Erythroblast (primary cell): ENCODE results near the gene SERHL2.

ENCODE experiments used
- DNase-seq, 2 experiments: peaks; one replicate each; lab custom pipeline; 2025; lab: John Stamatoyannopoulos, UW
- GATA1 ChIP-seq: IDR thresholded peaks from 2 replicates; pipeline ENCODE4 v1.6.1; 2011; ENCODE audit warnings: low read depth, mild to moderate bottlenecking, control low read depth, low read length, moderate library complexity
- POLR2A ChIP-seq: IDR thresholded peaks from 2 replicates; pipeline ENCODE4 v1.6.1; 2011; ENCODE audit warnings: mild to moderate bottlenecking, low read length

Gene SERHL2

DNA sequence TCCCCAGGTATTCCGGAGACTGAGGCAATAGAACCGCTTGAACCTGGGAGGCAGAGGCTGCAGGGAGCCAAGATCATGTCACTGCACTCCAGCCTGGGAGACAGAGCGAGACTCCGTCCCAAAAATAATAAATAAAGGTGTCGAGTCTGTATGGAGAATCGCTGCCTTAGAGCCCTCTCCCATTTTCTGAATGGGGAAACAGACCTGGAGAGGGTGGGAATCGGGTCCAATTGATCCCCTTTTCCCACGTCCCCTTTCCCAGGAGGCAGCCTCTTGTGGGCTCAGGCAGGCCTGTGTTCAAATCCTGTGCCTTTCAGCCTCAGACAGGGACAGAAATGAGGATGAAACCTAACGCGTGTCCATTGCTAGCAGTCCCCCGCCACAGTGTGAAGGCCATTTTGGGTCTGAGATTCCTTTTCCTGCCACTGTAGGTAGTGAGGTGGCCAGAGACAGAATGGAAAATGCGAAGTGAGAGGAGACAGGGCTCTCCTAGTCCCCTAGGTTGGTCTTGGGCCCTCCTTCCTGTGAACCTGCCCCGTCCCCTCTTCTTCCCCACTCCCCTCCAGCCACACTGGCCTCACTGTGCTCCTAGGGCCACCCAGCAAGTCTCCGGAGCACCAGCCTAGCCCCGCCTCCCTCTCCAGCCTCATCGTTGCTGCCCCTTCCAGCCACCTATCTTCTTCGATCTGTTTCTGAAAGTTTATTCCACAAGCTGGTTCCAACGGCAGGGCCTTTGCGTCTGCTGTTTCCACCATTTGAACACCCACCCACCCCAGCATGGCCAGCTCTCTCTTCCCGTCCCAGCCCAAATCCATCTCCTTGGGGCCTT lies 63.6 kb downstream of the SERHL2 start:
- no peak for DNase-seq
- TF ChIP-seq POLR2A (peak; percentile 31), GATA1 (no peak)

DNA sequence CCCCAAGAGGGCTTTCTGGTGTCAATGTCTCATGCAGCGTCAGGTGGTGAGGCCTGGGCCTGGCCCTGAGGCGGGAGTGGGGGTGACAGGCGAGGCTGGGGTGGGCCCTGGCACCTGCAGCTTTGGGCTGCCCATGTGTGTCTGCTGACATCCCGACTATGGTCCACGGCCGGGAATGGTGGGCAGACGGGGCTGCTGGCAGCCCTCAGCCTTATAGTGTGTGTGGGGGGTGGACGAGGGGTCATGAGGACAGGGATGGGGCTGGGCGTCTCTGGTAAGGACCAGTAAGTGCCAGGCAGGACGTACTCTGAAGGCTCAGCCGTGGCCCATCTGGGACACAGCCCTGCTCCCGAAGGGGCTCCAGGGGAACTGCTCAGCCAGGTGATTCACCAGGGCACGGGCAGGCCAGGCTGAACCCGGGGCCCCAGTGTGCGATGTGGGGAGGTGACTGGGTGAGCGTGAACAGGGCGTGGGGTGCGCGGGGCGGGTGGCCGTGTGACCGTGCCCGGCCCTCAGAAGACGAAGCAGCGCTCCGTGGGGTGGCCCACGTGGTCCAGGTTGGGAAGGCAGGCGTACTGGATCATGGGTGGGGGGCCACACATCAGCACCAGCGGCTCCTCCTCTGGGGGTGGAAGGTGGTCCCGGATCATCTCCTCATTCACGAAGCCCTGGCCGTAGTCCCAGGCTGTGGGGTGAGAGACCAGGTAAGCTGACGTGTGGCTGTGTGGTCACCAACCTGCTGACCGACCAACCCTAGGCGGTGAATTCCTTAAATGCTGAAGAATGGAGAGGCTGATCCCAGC lies 65.7 kb downstream of the SERHL2 start:
- TF ChIP-seq GATA1 (no peak), POLR2A (no peak)
- no peak for DNase-seq

DNA sequence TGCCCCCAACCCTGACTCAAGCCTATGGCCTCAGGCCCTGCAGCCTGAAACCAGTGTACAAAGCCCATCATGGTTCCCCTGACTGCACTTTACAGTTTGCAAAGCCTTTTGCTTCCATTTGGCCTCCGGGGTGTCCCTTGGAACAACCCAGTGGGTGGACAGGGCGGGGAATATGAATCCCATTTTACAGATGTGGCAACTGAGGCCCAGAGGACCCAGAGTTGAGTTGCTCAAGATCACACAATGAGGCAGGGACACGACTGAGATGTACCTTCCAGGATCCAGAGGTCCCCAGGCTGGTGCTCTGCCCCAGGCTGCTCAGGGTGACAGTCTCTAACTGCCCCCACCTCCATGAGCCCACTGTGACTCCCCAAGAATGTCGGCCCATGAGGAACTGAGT lies 66.3 kb downstream of the SERHL2 start:
- TF ChIP-seq POLR2A, result no peak
- no peak for TF ChIP-seq GATA1
- DNase-seq, result no peak

- peak; percentile 66 to 75 for DNase-seq
- TF ChIP-seq GATA1 (no peak), POLR2A (no peak)
Observed at GRCh38 chr22:42621505-42622002, 67.8 kb downstream of the SERHL2 start.

DNA sequence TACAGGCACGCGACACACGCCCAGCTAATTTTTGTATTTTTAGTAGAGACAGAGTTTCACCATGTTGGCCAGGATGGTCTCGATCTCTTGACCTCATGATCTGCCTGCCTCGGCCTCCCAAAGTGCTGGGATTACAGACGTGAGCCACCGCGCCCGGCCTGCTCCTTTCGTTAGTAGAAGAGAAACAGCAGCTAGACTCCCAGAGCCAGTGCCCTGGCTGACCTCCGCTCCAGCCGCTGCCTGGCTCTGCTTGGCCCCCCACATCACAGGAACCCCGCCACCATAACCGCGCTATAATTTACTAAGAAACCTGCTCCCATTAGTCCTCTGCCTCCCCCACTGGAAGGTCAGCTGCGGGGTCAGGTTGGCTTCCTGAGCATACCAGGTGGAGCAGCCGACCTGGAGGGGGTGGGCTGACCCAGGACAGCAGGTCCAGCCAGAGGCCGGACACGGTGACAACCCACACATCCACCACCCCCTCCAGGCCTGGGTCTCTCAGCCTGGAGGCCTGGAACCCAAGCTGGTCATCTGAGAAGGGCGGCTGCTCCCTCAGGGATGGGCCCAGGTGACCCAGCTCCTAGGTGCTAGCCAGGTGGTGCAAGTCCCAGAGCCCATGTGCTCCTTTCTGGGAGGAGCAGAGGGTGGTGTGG lies 68.4 kb downstream of the SERHL2 start:
- no peak for DNase-seq
- TF ChIP-seq POLR2A, result no peak
- no peak for TF ChIP-seq GATA1

DNA sequence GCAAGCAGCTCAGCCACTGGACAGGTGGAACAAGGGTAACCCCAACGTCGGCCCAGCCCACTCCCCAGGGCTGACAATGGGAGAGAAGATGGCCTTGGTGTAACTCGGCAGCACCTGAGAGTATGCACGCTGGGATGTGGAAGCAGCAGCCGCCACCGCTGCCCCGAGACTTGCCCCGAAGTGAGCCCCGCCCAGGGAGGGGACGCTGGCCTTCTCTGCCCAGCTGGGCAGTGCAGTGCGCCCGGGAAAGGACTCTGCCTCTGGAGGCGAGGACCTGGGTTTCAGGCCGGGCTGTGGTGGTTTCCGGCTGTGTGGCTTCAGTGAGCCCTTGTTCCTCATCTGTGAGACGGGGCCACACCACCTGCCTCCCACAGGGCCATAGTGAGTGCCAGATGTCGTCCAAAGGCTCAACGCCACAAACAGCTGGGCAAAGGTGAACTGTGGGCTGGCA lies 69.6 kb downstream of the SERHL2 start:
- TF ChIP-seq POLR2A (no peak), GATA1 (no peak)
- no peak for DNase-seq
